Kidney (tissue), 14 donors: ENCODE results near the gene PRKAR1B. TPM values are rescaled to one million over a fixed set of nuclear protein-coding genes. Genes with fewer than 3 reads are reported as not detected.

Experiments
- DNase-seq, 5 donors: peaks; one replicate each; pipeline ENCODE4 v3.0.0-alpha.2; 2013 to 2020
- FAIRE-seq: peaks from 2 replicates; lab custom pipeline; 2012; peaks lifted over from hg19 to GRCh38; lab: Jason Lieb, UNC
- H3K27ac ChIP-seq, 2 donors: one replicate each; pipeline ENCODE4 v1.7.0; 2013; ENCODE audit warnings: low read depth in 2 of 2, low read length in 2 of 2, inconsistent platforms in 1 of 2
- H3K27me3 ChIP-seq: one replicate; pipeline ENCODE4 v1.7.1; 2013; ENCODE audit warnings: low read length, inconsistent platforms; ENCODE audit not compliant: control insufficient read depth, insufficient read depth
- H3K36me3 ChIP-seq, 3 donors: one replicate each; pipeline versions ENCODE4 v1.7.0 to v1.7.1; 2013; ENCODE audit warnings: low read length in 3 of 3, control low read depth in 1 of 3, inconsistent platforms in 1 of 3; ENCODE audit not compliant: insufficient read depth in 3 of 3, control insufficient read depth in 2 of 3
- H3K4me1 ChIP-seq, 3 donors: one replicate each; pipeline versions ENCODE4 v1.7.0 to v1.7.1; 2013; ENCODE audit warnings: low read length in 3 of 3, inconsistent platforms in 1 of 3, low read depth in 1 of 3; ENCODE audit not compliant: control insufficient read depth in 2 of 3, insufficient read depth in 2 of 3
- H3K4me3 ChIP-seq, 3 donors: one replicate each; pipeline versions ENCODE4 v1.7.0 to v1.8.1; 2013; ENCODE audit warnings: low read length in 3 of 3, control low read depth in 1 of 3, inconsistent platforms in 1 of 3
- H3K9ac ChIP-seq, 3 donors: one replicate each; pipeline versions ENCODE4 v1.7.0 to v1.7.1; 2013; ENCODE audit warnings: low read length in 3 of 3, control low read depth in 1 of 3, inconsistent platforms in 1 of 3
- H3K9me3 ChIP-seq, 3 donors: one replicate each; pipeline versions ENCODE4 v1.7.0 to v1.7.1; 2013; ENCODE audit warnings: low read length in 3 of 3, control low read depth in 1 of 3, inconsistent platforms in 1 of 3; ENCODE audit not compliant: control insufficient read depth in 2 of 3, insufficient read depth in 1 of 3
- CTCF ChIP-seq: IDR thresholded peaks from 3 replicates; pipeline ENCODE4 v1.5.1; 2012; ENCODE audit warnings: mild to moderate bottlenecking, moderate library complexity, borderline replicate concordance; ENCODE audit not compliant: insufficient read depth; ENCODE audit errors: extremely low read depth
- intact Hi-C: fragments of 100-400 bp; cut with DNase I; formaldehyde crosslinking; loops from one replicate; pipeline ENCODE4 v1.11.1; 2022
- polyA plus RNA-seq: library from polyadenylated mRNA; stranded (reverse); fragments of 350-450 nt; fragmentation: Illumina TruSeq; extraction: RNeasy Lipid Tissue Mini Kit (QIAGEN cat#74804); gene quantifications from one replicate; pipeline ENCODE4 v1.2.3, GENCODE V29; 2014; ENCODE audit warnings: low read depth, low replicate concordance; ENCODE audit not compliant: insufficient read depth
- total RNA-seq: library from RNA; stranded (reverse); fragmentation: NEBNext Ultra II Directional; extraction: Animal tissue kit (Norgen Biotek cat#: 25700); gene quantifications from one replicate; pipeline ENCODE4 v1.2.1, GENCODE V29; 2021
- donor health status: control.
- donor health status: control.
- donor health status: control.
- donor health status: control.
- donor health status: control.
- donor health status: DM: yes; HTN: yes; CAD: no.
- donor health status: Normal renal cell carcinoma (clear cell type).

The PRKAR1B gene
- total and polyA plus RNA-seq, 2 donors from 2014 or later: 15.9 to 21.4 TPM

- no peak for TF ChIP-seq CTCF
- Histone ChIP-seq H3K27ac (no peak overlapping the region), H3K27me3 (no peaks in the 10 kb centered on the region), H3K4me3 (no peak overlapping the region), H3K9me3 (peaks cover 0 to 5% (median 0%) of the 10 kb centered on the region in 3 donors), H3K36me3 (no peaks in the 10 kb centered on the region), H3K9ac (no peak overlapping the region), H3K4me1 (no peaks in the 10 kb centered on the region)
- FAIRE-seq: no peak
- DNase-seq: peak in 1 of 5 donors; percentile 65
- intact Hi-C loops: no loop called here
These were observed 183.4 kb downstream of the PRKAR1B start for GRCh38 chr7:543501-544337.

- H3K4me3 ChIP-seq: no peak overlapping the region
- FAIRE-seq: no peak
- no peaks in the 10 kb centered on the region for H3K27me3 ChIP-seq
- DNase-seq: peak in 1 of 5 donors; percentile 81
- no peak for TF ChIP-seq CTCF
- peaks cover 0 to 5% (median 0%) of the 10 kb centered on the region in 3 donors for H3K9me3 ChIP-seq
- H3K36me3 ChIP-seq: no peaks in the 10 kb centered on the region
- no peak overlapping the region for H3K27ac ChIP-seq
- no peaks in the 10 kb centered on the region for H3K4me1 ChIP-seq
- intact Hi-C loops: no loop called here
- H3K9ac ChIP-seq: no peak overlapping the region
These were observed 184.2 kb downstream of the PRKAR1B start for GRCh38 chr7:542713-543500.

GRCh38 chr7:542131-542712 is 184.9 kb downstream of the PRKAR1B start:
- Histone ChIP-seq H3K4me1 (peaks cover 0 to 3% (median 0%) of the 10 kb centered on the region in 3 donors), H3K9ac (no peak overlapping the region), H3K9me3 (peaks cover 0 to 5% (median 0%) of the 10 kb centered on the region in 3 donors), H3K27me3 (no peaks in the 10 kb centered on the region), H3K36me3 (no peaks in the 10 kb centered on the region), H3K27ac (no peak overlapping the region), H3K4me3 (no peak overlapping the region)
- no peak for TF ChIP-seq CTCF
- intact Hi-C loops: no loop called here
- DNase-seq (peak in 1 of 5 donors; percentile 55), FAIRE-seq (no peak)
